IPS-18c (cell line): ENCODE measurements around the gene FCHO1.

Experiments used
- H3K4me3 ChIP-seq: 2 replicates; pipeline ENCODE4 v1.7.0; 2013; ENCODE audit warnings: low read depth, mild to moderate bottlenecking, low read length, moderate library complexity; ENCODE audit not compliant: insufficient read depth
- H3K9me3 ChIP-seq: one replicate; pipeline ENCODE4 v1.6.1; 2013; ENCODE audit warnings: mild to moderate bottlenecking, low read length, moderate library complexity; ENCODE audit not compliant: control insufficient read depth, insufficient read depth

The FCHO1 gene

DNA sequence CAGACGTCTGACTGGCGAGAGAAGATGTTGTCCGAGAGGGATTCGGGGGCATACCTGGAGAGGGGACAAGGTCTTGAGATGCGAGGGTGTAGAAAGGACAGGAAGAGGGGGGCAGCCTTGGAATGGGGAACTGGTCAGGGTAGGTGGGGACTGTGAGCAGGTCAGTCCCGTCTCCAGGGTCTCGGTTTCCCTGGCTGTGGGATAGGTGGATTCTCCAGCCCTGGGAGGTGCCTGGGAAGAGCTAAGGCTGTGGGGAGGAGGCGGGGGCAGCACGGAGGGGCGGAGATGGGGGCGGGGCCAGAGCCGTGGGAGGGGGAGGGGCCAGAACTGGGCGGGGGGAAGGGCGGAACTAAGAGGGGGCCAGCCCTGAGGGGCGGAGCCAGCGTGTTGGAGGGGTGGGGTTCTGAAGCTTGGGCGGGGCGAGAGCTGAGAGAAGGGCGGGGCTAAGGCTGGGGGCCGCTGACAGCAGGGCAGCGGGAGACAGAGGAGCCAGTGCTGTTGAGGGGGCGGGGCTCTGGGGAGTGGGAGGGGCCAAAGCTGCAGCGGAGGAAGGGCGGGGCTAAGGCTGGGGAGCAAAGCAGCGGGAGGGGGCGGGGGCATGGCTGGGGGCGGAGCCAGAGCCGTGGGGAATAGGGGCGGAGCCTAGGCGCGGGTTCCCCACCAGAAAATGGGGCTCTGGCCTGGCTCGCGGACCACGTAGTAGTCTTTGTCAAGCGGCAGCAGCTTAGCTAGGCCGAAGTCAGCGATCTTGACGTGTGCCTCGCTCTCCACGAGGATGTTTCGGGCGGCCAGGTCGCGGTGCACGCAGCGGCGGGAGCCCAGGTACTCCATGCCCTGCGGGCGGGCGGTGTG lies 79.5 kb downstream of the FCHO1 start:
- peak overlapping the region; percentile 62 for H3K4me3 ChIP-seq
- peaks cover 3% of the 10 kb centered on the region for H3K9me3 ChIP-seq

DNA sequence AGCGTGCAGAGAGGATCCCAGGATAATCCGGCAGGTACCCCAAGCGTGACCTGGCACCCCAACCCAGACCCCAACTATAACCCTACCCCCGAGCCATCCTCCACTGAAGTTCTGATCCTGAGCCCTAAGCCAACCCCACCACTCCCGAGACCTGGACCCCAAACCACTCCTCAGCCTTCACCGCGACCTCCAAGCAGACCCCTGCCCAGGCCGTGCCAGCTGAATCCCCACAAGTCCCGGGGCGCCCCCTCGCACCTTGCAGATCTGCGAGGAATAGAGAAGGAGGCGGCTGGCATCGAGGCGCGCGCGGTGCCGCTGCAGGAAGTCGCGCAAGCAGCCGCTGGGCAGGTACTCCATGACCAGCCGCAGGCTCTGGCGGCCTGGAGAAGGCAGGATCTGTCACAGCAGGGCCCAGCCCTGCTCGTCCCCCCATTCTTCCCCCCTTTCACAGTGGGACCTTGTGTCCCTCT lies 80.2 kb downstream of the FCHO1 start:
- Histone ChIP-seq H3K4me3 (peak overlapping the region; percentile 62), H3K9me3 (peaks cover 1% of the 10 kb centered on the region)

DNA sequence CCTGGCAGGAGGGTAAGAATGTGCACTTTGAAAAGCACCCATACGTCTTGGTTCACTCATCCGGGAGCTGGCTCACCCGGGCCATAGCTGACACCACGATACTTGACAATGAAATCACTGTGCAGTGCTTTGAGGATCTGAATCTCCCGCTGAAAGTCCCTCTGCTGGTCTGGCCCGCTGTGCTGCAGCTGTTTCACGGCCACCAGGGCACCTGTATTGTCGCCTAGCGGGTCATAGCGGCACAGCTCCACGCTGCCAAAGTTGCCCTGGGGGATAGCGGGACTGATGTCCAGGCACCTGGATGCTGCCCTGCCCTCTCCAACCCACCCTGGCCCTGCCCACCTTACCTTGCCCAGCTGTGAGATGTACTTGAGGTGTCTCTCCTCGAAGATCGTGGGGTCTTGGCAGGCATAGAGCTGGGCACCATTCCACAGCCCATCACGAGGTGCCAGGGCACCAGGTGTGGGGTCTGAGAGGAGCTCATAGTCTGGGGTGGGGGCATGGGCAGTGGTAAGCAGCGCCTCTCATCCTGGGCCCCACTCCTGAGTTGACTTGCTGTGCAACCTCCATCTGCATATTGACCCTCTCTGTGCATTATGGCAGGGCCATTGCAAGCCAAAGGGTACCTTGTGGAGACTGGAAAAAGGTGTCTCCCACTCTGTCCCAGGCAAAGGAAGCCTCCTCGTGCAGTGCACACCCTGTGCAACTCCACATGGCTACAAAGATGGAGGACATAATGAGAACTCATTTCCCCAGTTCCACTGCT lies 81.3 kb downstream of the FCHO1 start:
- Histone ChIP-seq H3K9me3 (no peaks in the 10 kb centered on the region), H3K4me3 (no peak overlapping the region)

DNA sequence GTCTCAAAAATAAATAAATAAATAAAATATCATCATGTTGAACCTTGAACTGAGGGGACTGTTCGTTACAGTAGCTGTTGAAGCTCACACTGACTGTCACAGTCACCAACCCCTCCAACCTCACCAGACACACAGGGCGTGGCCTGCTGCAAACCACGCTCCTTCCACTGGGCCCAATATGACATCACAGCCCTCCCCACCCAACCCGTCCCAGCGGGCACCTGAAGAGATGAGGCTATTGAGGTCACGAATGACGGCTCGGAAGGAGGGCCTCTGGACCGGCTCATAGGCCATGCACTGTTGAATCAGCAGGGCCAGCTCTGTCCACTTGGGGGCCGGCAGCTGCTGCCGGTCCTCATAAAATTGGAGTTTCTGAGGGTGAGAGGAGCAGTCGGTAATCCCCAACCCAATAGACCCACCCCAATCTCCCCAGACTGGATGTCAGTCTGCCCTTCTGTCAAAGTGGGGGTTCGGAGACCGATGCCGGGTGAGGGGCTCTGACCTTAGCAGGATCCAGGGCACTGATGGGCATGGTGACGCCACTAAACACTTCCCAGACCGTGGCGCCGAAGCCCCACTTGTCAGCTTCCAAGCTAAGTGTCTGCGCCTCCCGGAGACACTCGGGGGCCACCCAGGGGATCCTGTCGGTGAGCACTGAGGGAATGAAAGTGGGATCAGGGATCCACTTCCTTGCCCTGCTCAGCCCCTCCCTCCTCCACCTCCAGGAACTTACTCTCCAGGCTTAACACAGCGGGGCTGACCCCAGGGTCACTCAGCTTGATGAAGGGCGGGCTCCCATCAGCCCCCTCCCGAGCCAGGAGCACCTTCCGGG lies 83.3 kb downstream of the FCHO1 start:
- no peaks in the 10 kb centered on the region for H3K9me3 ChIP-seq
- no peak overlapping the region for H3K4me3 ChIP-seq

DNA sequence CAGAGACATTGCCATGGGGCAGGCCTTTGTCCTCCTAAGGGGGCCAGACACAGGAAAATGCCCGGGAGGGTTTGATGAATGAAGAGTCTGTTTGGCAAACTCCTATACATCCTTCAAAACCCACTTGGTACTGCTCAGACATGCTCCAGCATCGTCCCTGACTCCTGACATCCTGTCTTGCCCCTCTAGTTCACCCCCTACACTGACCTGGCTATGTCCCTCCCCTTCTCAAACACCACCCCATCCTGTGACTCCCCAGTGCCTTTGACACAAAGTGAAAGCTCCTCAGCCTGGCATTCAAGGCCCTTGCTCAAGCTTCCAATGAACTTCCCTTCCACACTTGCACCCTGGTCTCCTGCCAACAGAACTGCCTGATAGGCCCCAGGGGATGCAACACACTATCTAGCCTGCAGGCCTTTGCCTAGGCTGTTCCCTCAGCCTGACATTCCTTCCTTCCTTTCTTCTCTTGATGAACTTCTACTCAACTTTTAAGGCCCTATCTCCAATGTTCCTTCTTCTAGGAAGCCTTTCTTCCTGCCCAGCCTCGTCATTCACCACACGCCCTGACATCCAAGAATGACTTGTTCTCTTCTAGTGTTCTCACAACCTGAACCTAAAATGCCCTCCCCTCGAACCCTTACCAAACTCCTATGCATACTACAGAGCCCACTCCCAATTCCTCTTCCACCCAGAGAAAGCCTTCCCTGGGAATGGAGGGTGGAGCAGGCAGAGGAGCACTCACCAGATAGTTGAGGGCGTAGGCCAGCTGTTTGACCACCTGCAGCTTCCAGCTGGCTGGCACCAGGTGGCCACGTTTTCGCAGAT lies 84.1 kb downstream of the FCHO1 start:
- no peaks in the 10 kb centered on the region for H3K9me3 ChIP-seq
- H3K4me3 ChIP-seq, result no peak overlapping the region

DNA sequence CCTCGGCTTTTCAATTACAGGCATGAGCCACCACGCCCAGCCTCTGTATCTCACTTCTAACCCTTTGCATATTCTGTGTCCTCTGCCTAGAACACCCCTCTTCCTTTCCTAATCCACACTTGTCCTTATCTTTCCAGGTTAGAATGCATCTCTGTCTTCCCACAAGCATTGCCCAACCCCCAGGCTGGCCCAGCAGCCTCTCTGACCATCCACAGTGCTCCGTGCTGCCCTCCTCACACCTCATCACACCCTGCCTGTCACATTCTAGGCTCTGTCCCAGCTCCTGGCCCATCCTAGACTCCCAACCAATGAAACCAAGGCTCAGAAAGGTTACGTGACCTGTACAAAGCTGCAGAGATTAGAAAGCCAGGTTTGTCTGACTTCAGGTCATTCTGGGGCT lies 85.3 kb downstream of the FCHO1 start:
- H3K4me3 ChIP-seq, result no peak overlapping the region
- no peaks in the 10 kb centered on the region for H3K9me3 ChIP-seq

DNA sequence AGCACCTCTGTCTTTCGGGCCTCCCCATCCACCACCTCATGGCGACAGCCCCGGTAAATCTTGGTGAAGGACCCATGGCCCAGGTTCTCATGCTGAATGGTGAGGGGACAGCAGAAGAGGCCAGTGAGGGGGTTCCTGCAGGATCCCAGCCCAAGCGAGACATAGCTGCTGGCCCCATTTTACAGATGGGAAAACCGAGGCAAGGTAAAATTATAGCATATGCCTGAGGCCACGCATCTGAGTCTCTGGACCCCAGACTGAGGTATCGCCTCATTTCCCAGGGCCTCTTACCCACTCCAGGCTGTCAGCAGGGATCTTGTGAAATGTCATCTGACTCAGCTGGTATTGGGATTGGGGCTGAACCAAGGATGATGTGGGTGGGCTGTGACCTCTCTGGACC lies 86.7 kb downstream of the FCHO1 start:
- Histone ChIP-seq H3K4me3 (no peak overlapping the region), H3K9me3 (no peaks in the 10 kb centered on the region)
